Measurements from ENCODE around the gene GUK1. TPM values are rescaled to one million over a fixed set of nuclear protein-coding genes. Genes with fewer than 3 reads are reported as not detected.

GUK1 gene
- total RNA-seq, 2 experiments from 2014 or later, result 196 to 270 TPM

DNA sequence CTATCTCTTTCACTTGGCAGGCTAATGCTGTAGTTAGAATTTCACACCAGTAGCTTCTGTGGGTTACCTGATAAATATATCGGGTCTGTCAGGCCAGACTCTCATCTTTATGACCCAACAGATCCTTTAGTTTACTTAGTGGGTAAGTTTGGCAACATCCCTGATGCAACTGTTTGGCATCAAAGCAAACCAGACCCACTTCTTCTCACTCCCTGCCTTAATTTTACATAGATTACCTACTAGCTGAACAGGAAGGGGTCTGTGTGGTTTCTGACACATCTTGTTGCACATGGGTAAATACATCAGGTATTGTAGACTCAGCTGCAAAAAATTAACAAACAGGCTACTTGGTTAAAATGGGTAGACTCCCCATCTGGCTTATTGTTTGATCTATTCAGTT lies 3.2 kb upstream of the GUK1 start:
- intact Hi-C loops (cut with DNase I, micrococcal nuclease), result loop anchor here in 1 of 2 experiments (10.0 kb wide), 1 partner anchor 268 kb away; the partner anchor contains the start of gene TRIM11
- peaks cover 2% of the 10 kb centered on the region for H3K27me3 Mint-ChIP-seq

DNA sequence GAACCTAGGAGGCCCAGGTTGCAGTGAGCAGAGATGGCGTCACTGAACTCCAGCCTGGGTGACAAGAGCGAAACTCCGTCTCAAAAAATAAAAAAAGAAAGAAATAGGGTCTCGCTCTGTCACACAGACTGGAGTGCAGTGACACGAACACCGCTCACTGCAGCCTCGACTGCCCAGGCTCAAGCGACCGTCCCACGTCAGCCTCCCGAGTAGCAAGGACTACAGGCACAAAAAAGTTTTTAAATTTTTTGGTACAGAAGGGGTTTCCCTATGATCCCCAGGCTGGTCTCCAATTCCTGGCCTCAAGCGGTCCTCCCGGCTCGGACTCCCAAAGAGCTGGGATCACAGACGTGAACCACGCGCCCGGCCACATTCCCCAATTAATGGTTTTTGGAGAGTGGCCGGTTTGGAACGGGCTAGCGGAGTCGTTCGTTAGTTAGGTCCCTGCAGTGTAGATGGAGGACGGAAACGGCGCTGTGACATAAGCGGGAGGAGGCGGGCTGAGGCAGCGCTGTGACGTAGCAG lies 611 bp upstream of the GUK1 start:
- Mint-ChIP-seq H3K9me3 (ENCODE audit: low read depth) (no peaks in the 10 kb centered on the region), H3K27me3 (peaks cover 2% of the 10 kb centered on the region), H3K27ac (peak overlapping the region; percentile 98), H3K4me3 (peak overlapping the region; percentile 97), H3K36me3 (ENCODE audit: low read depth) (peaks cover 30% of the 10 kb centered on the region), H3K4me1 (peaks cover 24% of the 10 kb centered on the region)
- ATAC-seq (peak; percentile 0), DNase-seq (no peak)
- CTCF ChIA-PET, result interaction anchor here (5.4 kb wide), 1 partner anchor 27 kb away, joined by 29 read pairs; the partner anchor contains the start of gene IBA57
- POLR2A ChIA-PET, result no interaction called here
- intact Hi-C loops (cut with DNase I, micrococcal nuclease), result loop anchor here in 1 of 2 experiments (10.0 kb wide), 1 partner anchor 265 kb away; the partner anchor contains the start of gene TRIM11

More for the DNA sequence above, 3.2 kb upstream of the GUK1 start:
- Mint-ChIP-seq H3K4me1 (peaks cover under 1% of the 10 kb centered on the region), H3K4me3 (no peak overlapping the region), H3K27ac (no peak overlapping the region), H3K36me3 (ENCODE audit: low read depth) (peaks cover 11% of the 10 kb centered on the region), H3K9me3 (ENCODE audit: low read depth) (no peaks in the 10 kb centered on the region)
- DNase-seq (no peak), ATAC-seq (no peak)
- POLR2A ChIA-PET, result interaction anchor here (0.6 to 2.3 kb wide), 2 partner anchors 30 to 45 kb away, joined by 3 to 8 read pairs; no protein-coding TSS in a partner anchor
- CTCF ChIA-PET, result interaction anchor here (0.6 to 3.6 kb wide), 5 partner anchors 14 to 137 kb away, joined by 3 to 12 read pairs (median 5); partner anchors contain the start of gene IBA57

DNA sequence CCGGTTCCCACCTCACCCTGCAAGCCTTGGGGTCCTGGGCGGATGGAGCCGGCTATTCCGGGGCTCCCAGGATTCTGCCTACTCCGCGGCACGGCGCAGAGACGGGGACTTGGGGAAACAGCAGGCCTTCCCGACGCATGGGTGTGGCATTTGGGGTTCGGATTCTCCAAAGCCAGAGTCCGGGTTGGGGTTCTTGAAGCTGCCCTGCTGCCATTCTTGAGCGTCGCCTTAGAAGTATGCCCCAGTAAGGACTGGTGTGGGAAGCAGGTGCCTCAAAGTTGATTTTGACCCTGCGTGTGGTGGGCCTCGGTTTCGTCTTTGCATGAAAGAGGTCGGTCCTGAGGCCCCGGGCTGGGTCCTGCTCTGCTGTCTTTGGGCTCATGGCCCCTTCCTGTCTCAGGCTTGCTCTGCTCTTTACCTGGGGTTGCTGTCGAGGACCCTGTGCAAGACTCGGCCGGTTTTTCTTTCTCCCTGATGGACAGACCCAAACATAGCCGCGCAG lies 696 bp downstream of the GUK1 start:
- POLR2A ChIA-PET, result interaction anchor here (0.8 to 1.2 kb wide), 3 partner anchors 24 to 33 kb away, joined by 3 to 4 read pairs (median 4); partner anchors contain the start of gene IBA57
- ATAC-seq (no peak), DNase-seq (peak; percentile 38)
- Mint-ChIP-seq H3K4me1 (peaks cover 24% of the 10 kb centered on the region), H3K27ac (peak overlapping the region; percentile 95), H3K36me3 (ENCODE audit: low read depth) (peaks cover 30% of the 10 kb centered on the region), H3K9me3 (ENCODE audit: low read depth) (no peaks in the 10 kb centered on the region), H3K27me3 (peaks cover 2% of the 10 kb centered on the region), H3K4me3 (peak overlapping the region; percentile 97)
- intact Hi-C loops (cut with DNase I, micrococcal nuclease), result loop anchor here (1.0 to 5.0 kb wide), 15 partner anchors 15 to 352 kb away; partner anchors contain the start of genes ARF1 (in 2 of the 2), MRPL55 (in 2 of the 2), C1orf35 (in 1 of the 2) and IBA57 (in 1 of the 2)
- CTCF ChIA-PET, result interaction anchor here (2.1 to 5.4 kb wide), 2 partner anchors 10 to 26 kb away, joined by 8 to 29 read pairs; partner anchors contain the start of gene IBA57

DNA sequence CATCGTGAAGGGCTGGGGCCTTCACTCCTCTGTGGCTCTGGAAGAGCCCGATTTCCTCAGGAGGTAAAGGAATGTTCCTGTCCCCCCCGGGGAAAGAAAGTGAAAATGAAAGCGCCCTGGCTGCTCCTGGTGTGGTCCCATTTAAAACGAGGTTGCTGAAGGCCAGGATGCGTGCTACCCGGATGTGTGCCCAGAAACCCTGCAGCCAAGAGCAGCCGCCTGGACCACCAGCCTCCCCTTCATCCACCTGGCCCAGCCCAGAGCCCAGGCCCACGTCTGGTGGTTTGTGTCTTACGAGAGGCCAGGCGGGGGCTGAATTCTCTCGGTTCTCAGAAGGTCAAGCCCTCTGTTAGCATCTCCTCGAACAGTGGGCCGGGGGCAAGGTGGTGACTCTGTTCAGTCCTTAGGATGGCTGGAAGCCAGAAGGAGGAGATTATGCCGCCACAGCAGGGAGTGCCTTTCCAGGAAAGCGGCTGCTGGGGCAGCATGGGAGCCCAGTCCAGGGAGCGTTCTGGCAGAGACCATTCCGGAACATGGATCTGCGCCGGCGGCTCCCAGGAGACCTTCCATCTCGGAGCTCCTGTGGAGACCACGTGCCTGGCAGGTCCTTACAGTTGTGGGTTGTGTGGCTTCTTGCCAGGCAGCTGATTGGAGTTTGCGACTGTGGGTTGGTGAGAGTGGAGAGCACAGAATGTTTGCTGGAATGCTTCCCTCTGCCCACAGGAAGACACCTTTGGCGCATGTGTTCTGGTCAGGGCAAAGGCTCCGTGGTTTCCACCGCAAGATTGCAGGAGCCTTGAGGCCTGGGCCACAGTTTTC lies 1.4 kb downstream of the GUK1 start:
- DNase-seq (peak; percentile 51), ATAC-seq (no peak)
- H3K4me3 Mint-ChIP-seq, result peak overlapping the region; percentile 97
- peaks cover 24% of the 10 kb centered on the region for H3K4me1 Mint-ChIP-seq
- peaks cover 2% of the 10 kb centered on the region for H3K27me3 Mint-ChIP-seq
- intact Hi-C loops (cut with DNase I, micrococcal nuclease), result loop anchor here in 1 of 2 experiments (5.0 kb wide), 1 partner anchor 71 kb away; no protein-coding TSS in a partner anchor
- H3K36me3 Mint-ChIP-seq (ENCODE audit: low read depth), result peaks cover 30% of the 10 kb centered on the region
- no peaks in the 10 kb centered on the region for H3K9me3 Mint-ChIP-seq (ENCODE audit: low read depth)
- peak overlapping the region; percentile 95 for H3K27ac Mint-ChIP-seq
- ChIA-PET POLR2A (no interaction called here), CTCF (interaction anchor here (0.8 to 5.4 kb wide), 3 partner anchors 11 to 25 kb away, joined by 3 to 29 read pairs (median 8); partner anchors contain the start of gene IBA57)

DNA sequence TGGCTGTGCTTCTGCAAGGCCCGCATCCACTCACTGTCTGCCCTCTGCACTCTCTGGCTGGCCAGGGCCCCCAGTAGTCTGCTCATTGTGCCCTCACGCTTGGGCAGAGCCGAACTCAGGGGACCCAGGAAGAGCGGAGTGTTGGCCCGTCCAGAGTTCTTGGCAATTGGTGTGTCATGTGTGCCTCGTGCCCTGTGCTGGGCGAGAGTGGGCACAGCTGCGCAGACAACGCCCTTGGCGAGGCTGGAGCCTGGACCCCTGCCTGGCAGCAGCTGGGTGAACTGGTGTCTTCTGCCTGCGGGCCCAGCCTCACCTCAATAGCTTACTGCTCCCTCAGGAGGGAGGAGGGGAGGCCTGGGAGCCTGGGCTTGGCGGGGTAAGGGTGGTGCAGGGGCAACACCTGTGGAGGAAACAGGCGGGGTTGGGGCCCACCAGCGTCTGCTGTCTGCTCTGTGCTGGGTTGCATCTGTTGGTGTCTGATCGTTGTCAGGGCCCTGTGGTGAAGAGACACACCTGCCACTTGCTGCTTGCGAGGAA lies 2.1 kb downstream of the GUK1 start:
- DNase-seq (peak; percentile 14), ATAC-seq (no peak)
- ChIA-PET POLR2A (interaction anchor here (1.0 kb wide), 1 partner anchor 31 kb away, joined by 3 read pairs; no protein-coding TSS in a partner anchor), CTCF (interaction anchor here (0.8 to 5.4 kb wide), 4 partner anchors 10 to 24 kb away, joined by 3 to 29 read pairs (median 6); partner anchors contain the start of gene IBA57)
- Mint-ChIP-seq H3K36me3 (ENCODE audit: low read depth) (peaks cover 30% of the 10 kb centered on the region), H3K27me3 (peaks cover 1% of the 10 kb centered on the region), H3K4me3 (peak overlapping the region; percentile 97), H3K27ac (peak overlapping the region; percentile 95), H3K4me1 (peaks cover 24% of the 10 kb centered on the region), H3K9me3 (ENCODE audit: low read depth) (no peaks in the 10 kb centered on the region)
- intact Hi-C loops (cut with DNase I, micrococcal nuclease), result loop anchor here in 1 of 2 experiments (5.0 kb wide), 1 partner anchor 70 kb away; no protein-coding TSS in a partner anchor

DNA sequence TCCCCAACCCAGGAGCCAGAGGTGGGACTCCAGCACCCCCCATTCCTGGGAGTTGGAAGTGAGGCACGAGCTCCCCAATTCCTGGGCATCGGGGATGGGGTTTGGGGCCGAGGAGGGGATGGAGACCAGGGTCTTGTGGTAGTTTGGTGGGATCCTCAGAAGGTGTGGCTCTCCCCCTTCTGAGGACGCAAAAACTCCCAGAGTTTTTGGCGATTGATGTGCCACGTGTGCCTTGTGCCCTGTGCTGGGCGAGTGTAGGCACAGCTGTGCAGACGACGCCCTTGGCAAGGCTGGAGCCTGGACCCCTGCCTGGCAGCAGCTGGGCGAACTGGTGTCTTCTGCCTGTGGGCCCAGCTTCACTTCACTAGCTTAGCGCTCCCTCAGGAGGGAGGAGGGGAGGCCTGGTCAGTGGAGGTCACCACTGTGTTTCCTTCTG lies 2.6 kb downstream of the GUK1 start:
- Mint-ChIP-seq H3K9me3 (ENCODE audit: low read depth) (no peaks in the 10 kb centered on the region), H3K4me3 (peak overlapping the region; percentile 97), H3K36me3 (ENCODE audit: low read depth) (peaks cover 30% of the 10 kb centered on the region), H3K27me3 (no peaks in the 10 kb centered on the region), H3K27ac (peak overlapping the region; percentile 42), H3K4me1 (peaks cover 24% of the 10 kb centered on the region)
- DNase-seq (no peak), ATAC-seq (no peak)
- POLR2A ChIA-PET, result interaction anchor here (0.8 to 1.3 kb wide), 3 partner anchors 21 to 31 kb away, joined by 3 read pairs; partner anchors contain the start of gene IBA57
- intact Hi-C loops (cut with DNase I, micrococcal nuclease), result loop anchor here in 1 of 2 experiments (5.0 kb wide), 1 partner anchor 70 kb away; no protein-coding TSS in a partner anchor
- CTCF ChIA-PET, result interaction anchor here (1.2 to 5.4 kb wide), 3 partner anchors 11 to 24 kb away, joined by 3 to 29 read pairs (median 9); partner anchors contain the start of gene IBA57

DNA sequence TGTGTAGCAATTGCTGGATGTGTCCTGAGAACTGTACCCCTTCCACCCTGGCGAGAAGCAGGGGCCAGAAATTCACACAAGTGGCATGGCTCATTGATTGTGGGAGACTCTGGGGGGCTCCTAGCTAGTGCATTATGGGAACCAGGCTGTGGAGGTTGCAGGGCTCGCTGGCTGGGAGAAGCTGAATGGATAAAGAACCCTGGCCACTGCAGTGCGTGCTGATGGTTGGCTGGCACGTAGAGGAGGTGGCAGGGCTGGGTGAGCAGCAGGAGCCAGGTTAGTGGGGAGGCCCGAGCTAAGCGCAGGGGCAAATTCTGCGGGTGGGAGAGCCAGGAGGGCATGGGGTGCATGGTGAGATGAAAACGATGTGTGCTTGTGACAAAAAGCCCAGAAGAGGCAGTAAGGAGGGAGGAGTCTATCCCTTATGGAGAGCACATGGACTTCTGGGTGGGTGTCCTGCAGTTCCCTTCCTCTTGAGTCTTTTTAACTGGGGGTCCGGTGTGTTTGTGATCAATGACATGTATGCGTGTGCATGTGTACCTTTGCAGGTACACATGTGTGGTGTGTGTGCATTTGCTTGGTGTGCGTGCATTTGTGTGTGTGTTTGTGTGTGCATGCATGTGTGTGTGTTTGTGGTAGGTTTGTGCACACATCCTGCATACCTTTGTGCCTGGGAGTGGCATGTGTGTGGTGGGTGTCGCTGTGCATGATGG lies 3.6 kb downstream of the GUK1 start:
- peak overlapping the region; percentile 97 for H3K4me3 Mint-ChIP-seq
- no peak for DNase-seq
- H3K4me1 Mint-ChIP-seq, result peaks cover 24% of the 10 kb centered on the region
- no peak for ATAC-seq
- intact Hi-C loops (cut with DNase I, micrococcal nuclease), result loop anchor here in 1 of 2 experiments (5.0 kb wide), 1 partner anchor 69 kb away; no protein-coding TSS in a partner anchor
- H3K27ac Mint-ChIP-seq, result peak overlapping the region; percentile 64
- ChIA-PET CTCF (interaction anchor here (1.6 to 5.4 kb wide), 2 partner anchors 10 to 23 kb away, joined by 9 to 29 read pairs; partner anchors contain the start of gene IBA57), POLR2A (interaction anchor here (0.8 to 1.3 kb wide), 2 partner anchors 20 to 22 kb away, joined by 3 read pairs; partner anchors contain the start of gene IBA57)
- no peaks in the 10 kb centered on the region for H3K27me3 Mint-ChIP-seq
- H3K9me3 Mint-ChIP-seq (ENCODE audit: low read depth), result no peaks in the 10 kb centered on the region
- peaks cover 30% of the 10 kb centered on the region for H3K36me3 Mint-ChIP-seq (ENCODE audit: low read depth)

DNA sequence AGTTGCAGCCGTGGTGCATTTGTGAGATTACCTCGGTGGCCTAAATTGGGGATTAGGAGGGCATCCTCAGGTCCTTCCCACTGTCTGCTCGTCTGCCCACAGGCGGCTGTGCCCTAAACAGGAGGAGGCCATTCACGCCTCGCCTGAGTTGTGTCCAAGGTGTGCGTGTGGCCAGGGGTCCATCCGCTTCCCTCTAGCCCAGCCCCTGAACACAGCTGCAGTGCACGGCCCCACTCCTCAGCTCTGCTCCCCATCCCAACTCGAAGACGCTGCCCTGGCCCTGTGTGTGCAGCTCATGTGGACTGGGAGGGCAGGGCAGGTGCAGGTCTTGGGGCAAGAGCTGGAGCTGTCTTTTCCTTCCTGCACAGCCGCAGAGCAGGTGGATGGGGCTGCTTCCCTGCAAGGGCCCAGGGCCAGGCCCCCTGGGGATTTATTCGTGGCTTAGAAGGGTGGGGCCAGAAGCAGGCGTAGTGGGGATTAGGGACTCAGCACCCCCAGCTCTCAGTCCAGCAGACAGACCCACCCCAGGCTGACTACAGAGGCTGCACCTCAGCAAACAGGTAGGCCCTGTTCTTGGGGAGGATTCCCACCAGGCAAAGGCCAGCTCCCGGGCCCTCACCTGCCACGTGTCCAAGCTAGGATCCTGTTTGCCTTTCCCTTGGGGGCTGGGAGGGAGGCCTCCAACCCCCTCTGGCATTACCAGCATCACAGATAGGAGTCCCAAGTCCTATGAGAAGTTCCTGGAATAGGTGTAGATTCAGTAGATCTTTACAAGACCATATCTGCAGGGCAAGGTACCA lies 4.3 kb downstream of the GUK1 start:
- POLR2A ChIA-PET, result interaction anchor here (1.3 kb wide), 1 partner anchor 19 kb away, joined by 3 read pairs; no protein-coding TSS in a partner anchor
- H3K4me1 Mint-ChIP-seq, result peaks cover 24% of the 10 kb centered on the region
- H3K27me3 Mint-ChIP-seq, result no peaks in the 10 kb centered on the region
- no peaks in the 10 kb centered on the region for H3K9me3 Mint-ChIP-seq (ENCODE audit: low read depth)
- no peak for ATAC-seq
- no peak for DNase-seq
- intact Hi-C loops (cut with DNase I, micrococcal nuclease), result loop anchor here in 1 of 2 experiments (5.0 kb wide), 1 partner anchor 68 kb away; no protein-coding TSS in a partner anchor
- CTCF ChIA-PET, result interaction anchor here (5.4 kb wide), 1 partner anchor 22 kb away, joined by 29 read pairs; the partner anchor contains the start of gene IBA57
- H3K4me3 Mint-ChIP-seq, result peak overlapping the region; percentile 8
- peaks cover 30% of the 10 kb centered on the region for H3K36me3 Mint-ChIP-seq (ENCODE audit: low read depth)
- H3K27ac Mint-ChIP-seq, result no peak overlapping the region

DNA sequence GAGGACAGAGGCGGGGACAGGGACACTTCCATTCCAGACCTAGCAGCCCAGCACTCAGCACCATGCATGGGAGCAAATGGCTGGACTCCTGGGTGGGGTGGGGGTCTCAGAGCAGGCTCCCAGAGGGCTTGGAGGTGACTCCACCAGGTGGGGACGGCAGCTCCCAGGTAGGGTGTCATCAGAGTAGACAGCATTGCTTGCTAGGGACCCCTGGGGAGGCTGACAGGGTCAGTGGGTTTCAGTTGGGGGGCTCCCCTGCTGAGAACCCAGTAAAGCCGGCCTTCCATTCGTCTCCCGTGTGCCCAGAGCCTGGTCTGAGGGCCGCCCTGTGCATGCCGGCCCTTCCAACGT lies 4.9 kb downstream of the GUK1 start:
- POLR2A ChIA-PET, result no interaction called here

More for the DNA sequence above, 4.9 kb downstream of the GUK1 start:
- H3K4me1 Mint-ChIP-seq, result peaks cover 24% of the 10 kb centered on the region
- CTCF ChIA-PET, result no interaction called here
- ATAC-seq, result no peak
- intact Hi-C loops (cut with DNase I, micrococcal nuclease), result loop anchor here in 1 of 2 experiments (5.0 kb wide), 1 partner anchor 67 kb away; no protein-coding TSS in a partner anchor
- no peak for DNase-seq
- no peaks in the 10 kb centered on the region for H3K9me3 Mint-ChIP-seq (ENCODE audit: low read depth)
- H3K36me3 Mint-ChIP-seq (ENCODE audit: low read depth), result peaks cover 30% of the 10 kb centered on the region
- H3K27me3 Mint-ChIP-seq, result no peaks in the 10 kb centered on the region
- H3K27ac Mint-ChIP-seq, result no peak overlapping the region
- no peak overlapping the region for H3K4me3 Mint-ChIP-seq
